Body of pancreas (tissue), 4 donors: ENCODE results near the gene CEP104.

Source experiments
- CTCF ChIP-seq, 7 experiments: fragments of 450-650 bp in 4 of 7; fragments of 200-600 bp in 3 of 7; sonication (generic) in 3 of 7; IDR thresholded peaks; one replicate each; pipeline ENCODE4 v1.5.1; 2016 to 2019; ENCODE audit warnings: antibody characterized with exemption in 7 of 7
- POLR2A ChIP-seq, 3 donors: fragments of 450-650 bp; IDR thresholded peaks; one replicate each; pipeline ENCODE4 v1.6.1; 2016; ENCODE audit warnings: antibody characterized with exemption in 3 of 3, mild to moderate bottlenecking in 2 of 3

- TF ChIP-seq POLR2A (IDR thresholded peaks at IDR 0.05), result no peak
- TF ChIP-seq CTCF (IDR thresholded peaks at IDR 0.05), result no peak
Observed at GRCh38 chr1:3816331-3817137, 40.5 kb downstream of the CEP104 start.
